Small intestine (tissue), 4 donors: Measurements from ENCODE around the gene RAB5B. TPM values are rescaled to one million over a fixed set of nuclear protein-coding genes. Genes with fewer than 3 reads are reported as not detected.

Source experiments
- polyA plus RNA-seq, 4 donors: library from polyadenylated mRNA; stranded (reverse) in 3 of 4; unstranded in 1 of 4; fragments of 200-250 nt in 3 of 4; fragments of 120-200 nt in 1 of 4; gene quantifications; one replicate each; pipeline versions ENCODE4 v1.2.1 to v1.2.3, GENCODE V29; 2013
- donor health status: healthy with polysubstance abuse.
- donor health status: Bipolar disorder and iron deficiency.
- donor health status: healthy.

The RAB5B gene
- polyA plus RNA-seq, 4 donors: 45.8 to 119 (median 48.5) TPM

Other genes starting within 250 kb of the RAB5B start
- 1,000 to 10,000 TPM in 1 of 4 donors, 100 to 1,000 TPM in 3; 561 to 1,127 (median 702) TPM for gene CD63, start 245.1 kb upstream of the RAB5B start, polyA plus RNA-seq
- 1 to 10 TPM in 3 of 4 donors, under 1 TPM in 1; 0.22 to 4.2 (median 2.5) TPM for gene GDF11, start 231.0 kb upstream of the RAB5B start, polyA plus RNA-seq
- gene SARNP, start 156.4 kb upstream of the RAB5B start, polyA plus RNA-seq: 10 to 100 TPM; 62.8 to 89.8 (median 75.3) TPM
- 10 to 100 TPM; 27.1 to 50.4 (median 33.3) TPM for gene ORMDL2, start 156.0 kb upstream of the RAB5B start, polyA plus RNA-seq
- 10 to 100 TPM; 12.7 to 31.5 (median 19.2) TPM for gene DNAJC14, start 144.5 kb upstream of the RAB5B start, polyA plus RNA-seq
- gene MMP19, start 131.1 kb upstream of the RAB5B start, polyA plus RNA-seq: 1 to 10 TPM in 2 of 4 donors, under 1 TPM in 1, not detected in 1; 0.54 to 4.1 (median 1.3) TPM
- 10 to 100 TPM; 35.5 to 85.7 (median 61.4) TPM for gene PYM1, start 46.2 kb upstream of the RAB5B start, polyA plus RNA-seq
- gene DGKA, start 42.9 kb upstream of the RAB5B start, polyA plus RNA-seq: 100 to 1,000 TPM in 2 of 4 donors, 10 to 100 TPM in 2; 14.4 to 386 (median 180) TPM
- 1 to 10 TPM; 1.8 to 6.3 (median 2.7) TPM for gene PMEL, start 8.0 kb upstream of the RAB5B start, polyA plus RNA-seq
- gene CDK2, start 7.2 kb upstream of the RAB5B start, polyA plus RNA-seq: 10 to 100 TPM in 2 of 4 donors, 1 to 10 TPM in 2; 7.6 to 69.3 (median 15.3) TPM
- 10 to 100 TPM in 3 of 4 donors, 1 to 10 TPM in 1; 7.3 to 51.2 (median 13.6) TPM for gene SUOX, start 23.2 kb downstream of the RAB5B start, polyA plus RNA-seq
- gene IKZF4, start 47.0 kb downstream of the RAB5B start, polyA plus RNA-seq: 10 to 100 TPM in 1 of 4 donors, 1 to 10 TPM in 3; 1.1 to 16.1 (median 1.6) TPM
- gene RPS26, start 67.8 kb downstream of the RAB5B start, polyA plus RNA-seq: 1,000 to 10,000 TPM in 3 of 4 donors, 100 to 1,000 TPM in 1; 253 to 1,993 (median 1,176) TPM
- 100 to 1,000 TPM in 2 of 4 donors, 10 to 100 TPM in 2; 53.0 to 436 (median 106) TPM for gene ERBB3, start 106.1 kb downstream of the RAB5B start, polyA plus RNA-seq
- gene PA2G4, start 130.5 kb downstream of the RAB5B start, polyA plus RNA-seq: 100 to 1,000 TPM in 2 of 4 donors, 10 to 100 TPM in 2; 63.7 to 156 (median 93.2) TPM
- 1,000 to 10,000 TPM; 3,267 to 7,277 (median 5,942) TPM for gene RPL41, start 142.6 kb downstream of the RAB5B start, polyA plus RNA-seq
- gene ZC3H10, start 144.2 kb downstream of the RAB5B start, polyA plus RNA-seq: 1 to 10 TPM; 1.1 to 4.0 (median 2.1) TPM
- 10 to 100 TPM in 2 of 4 donors, 1 to 10 TPM in 2; 2.7 to 51.8 (median 23.7) TPM for gene ESYT1, start 154.2 kb downstream of the RAB5B start, polyA plus RNA-seq
- gene MYL6B, start 178.5 kb downstream of the RAB5B start, polyA plus RNA-seq: 10 to 100 TPM; 24.8 to 49.7 (median 29.9) TPM
- 1,000 to 10,000 TPM; 1,147 to 4,316 (median 2,966) TPM for gene MYL6, start 184.3 kb downstream of the RAB5B start, polyA plus RNA-seq
- gene SMARCC2, start 215.4 kb downstream of the RAB5B start, polyA plus RNA-seq: 10 to 100 TPM; 18.6 to 67.5 (median 25.7) TPM
- 10 to 100 TPM; 11.4 to 31.2 (median 18.3) TPM for gene RNF41, start 247.8 kb downstream of the RAB5B start, polyA plus RNA-seq